ENCODE data around the gene PPP1R37.

The PPP1R37 gene

GRCh38 chr19:45047188-45047797 lies 45.7 kb upstream of the PPP1R37 start:
- ChIA-PET CTCF (interaction anchor here (0.5 to 9.8 kb wide), 5 partner anchors 14 to 1943 kb away, joined by 3 to 65 read pairs (median 5); no protein-coding TSS in a partner anchor), POLR2A (interaction anchor here (0.6 to 0.8 kb wide), 3 partner anchors 8 to 132 kb away, joined by 3 to 9 read pairs (median 5); partner anchors contain the start of gene CLASRP)
- TF ChIP-seq GFI1B (tag by site-specific recombination; IDR thresholded peaks at IDR 0.05), result no peak
- TF ChIP-seq ZNF274 (IDR thresholded peaks at IDR 0.05; ENCODE audit: low read length), result no peak
- TF ChIP-seq ZNF274 (tag by site-specific recombination; IDR thresholded peaks at IDR 0.05; ENCODE audit: borderline replicate concordance), result no peak
- TF ChIP-seq ZNF202 (tag by site-specific recombination; IDR thresholded peaks at IDR 0.05; ENCODE audit: borderline replicate concordance), result no peak
- TF ChIP-seq ZNF621 (tag by site-specific recombination; IDR thresholded peaks at IDR 0.05), result no peak
- TF ChIP-seq SP7 (tag by site-specific recombination; IDR thresholded peaks at IDR 0.05), result no peak
- no peak for TF ChIP-seq ZNF530 (tag by site-specific recombination; IDR thresholded peaks at IDR 0.05; ENCODE audit: low read depth)
- TF ChIP-seq, protein P1, sequence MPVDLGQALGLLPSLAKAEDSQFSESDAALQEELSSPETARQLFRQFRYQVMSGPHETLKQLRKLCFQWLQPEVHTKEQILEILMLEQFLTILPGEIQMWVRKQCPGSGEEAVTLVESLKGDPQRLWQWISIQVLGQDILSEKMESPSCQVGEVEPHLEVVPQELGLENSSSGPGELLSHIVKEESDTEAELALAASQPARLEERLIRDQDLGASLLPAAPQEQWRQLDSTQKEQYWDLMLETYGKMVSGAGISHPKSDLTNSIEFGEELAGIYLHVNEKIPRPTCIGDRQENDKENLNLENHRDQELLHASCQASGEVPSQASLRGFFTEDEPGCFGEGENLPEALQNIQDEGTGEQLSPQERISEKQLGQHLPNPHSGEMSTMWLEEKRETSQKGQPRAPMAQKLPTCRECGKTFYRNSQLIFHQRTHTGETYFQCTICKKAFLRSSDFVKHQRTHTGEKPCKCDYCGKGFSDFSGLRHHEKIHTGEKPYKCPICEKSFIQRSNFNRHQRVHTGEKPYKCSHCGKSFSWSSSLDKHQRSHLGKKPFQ (tag by site-specific recombination; IDR thresholded peaks at IDR 0.05), result no peak
- TF ChIP-seq MZF1 (tag by site-specific recombination; IDR thresholded peaks at IDR 0.05; ENCODE audit: borderline replicate concordance), result no peak
- 0 out of 2 replicates have a peak, but pooled peaks have one; percentile 18 for TF ChIP-seq ZNF600 (tag by site-specific recombination; IDR thresholded peaks at IDR 0.05)
- TF ChIP-seq ZNF362 (tag by site-specific recombination; IDR thresholded peaks at IDR 0.05), result 0 out of 2 replicates have a peak, but pooled peaks have one; percentile 29
- TF ChIP-seq ZNF214 (tag by site-specific recombination; IDR thresholded peaks at IDR 0.05; ENCODE audit: borderline replicate concordance), result no peak
- TF ChIP-seq ZNF510 (tag by site-specific recombination; IDR thresholded peaks at IDR 0.05; ENCODE audit: insufficient replicate concordance), result no peak
- TF ChIP-seq, protein P2, sequence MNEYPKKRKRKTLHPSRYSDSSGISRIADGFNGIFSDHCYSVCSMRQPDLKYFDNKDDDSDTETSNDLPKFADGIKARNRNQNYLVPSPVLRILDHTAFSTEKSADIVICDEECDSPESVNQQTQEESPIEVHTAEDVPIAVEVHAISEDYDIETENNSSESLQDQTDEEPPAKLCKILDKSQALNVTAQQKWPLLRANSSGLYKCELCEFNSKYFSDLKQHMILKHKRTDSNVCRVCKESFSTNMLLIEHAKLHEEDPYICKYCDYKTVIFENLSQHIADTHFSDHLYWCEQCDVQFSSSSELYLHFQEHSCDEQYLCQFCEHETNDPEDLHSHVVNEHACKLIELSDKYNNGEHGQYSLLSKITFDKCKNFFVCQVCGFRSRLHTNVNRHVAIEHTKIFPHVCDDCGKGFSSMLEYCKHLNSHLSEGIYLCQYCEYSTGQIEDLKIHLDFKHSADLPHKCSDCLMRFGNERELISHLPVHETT (tag by site-specific recombination; IDR thresholded peaks at IDR 0.05), result no peak
- TF ChIP-seq, protein P3, sequence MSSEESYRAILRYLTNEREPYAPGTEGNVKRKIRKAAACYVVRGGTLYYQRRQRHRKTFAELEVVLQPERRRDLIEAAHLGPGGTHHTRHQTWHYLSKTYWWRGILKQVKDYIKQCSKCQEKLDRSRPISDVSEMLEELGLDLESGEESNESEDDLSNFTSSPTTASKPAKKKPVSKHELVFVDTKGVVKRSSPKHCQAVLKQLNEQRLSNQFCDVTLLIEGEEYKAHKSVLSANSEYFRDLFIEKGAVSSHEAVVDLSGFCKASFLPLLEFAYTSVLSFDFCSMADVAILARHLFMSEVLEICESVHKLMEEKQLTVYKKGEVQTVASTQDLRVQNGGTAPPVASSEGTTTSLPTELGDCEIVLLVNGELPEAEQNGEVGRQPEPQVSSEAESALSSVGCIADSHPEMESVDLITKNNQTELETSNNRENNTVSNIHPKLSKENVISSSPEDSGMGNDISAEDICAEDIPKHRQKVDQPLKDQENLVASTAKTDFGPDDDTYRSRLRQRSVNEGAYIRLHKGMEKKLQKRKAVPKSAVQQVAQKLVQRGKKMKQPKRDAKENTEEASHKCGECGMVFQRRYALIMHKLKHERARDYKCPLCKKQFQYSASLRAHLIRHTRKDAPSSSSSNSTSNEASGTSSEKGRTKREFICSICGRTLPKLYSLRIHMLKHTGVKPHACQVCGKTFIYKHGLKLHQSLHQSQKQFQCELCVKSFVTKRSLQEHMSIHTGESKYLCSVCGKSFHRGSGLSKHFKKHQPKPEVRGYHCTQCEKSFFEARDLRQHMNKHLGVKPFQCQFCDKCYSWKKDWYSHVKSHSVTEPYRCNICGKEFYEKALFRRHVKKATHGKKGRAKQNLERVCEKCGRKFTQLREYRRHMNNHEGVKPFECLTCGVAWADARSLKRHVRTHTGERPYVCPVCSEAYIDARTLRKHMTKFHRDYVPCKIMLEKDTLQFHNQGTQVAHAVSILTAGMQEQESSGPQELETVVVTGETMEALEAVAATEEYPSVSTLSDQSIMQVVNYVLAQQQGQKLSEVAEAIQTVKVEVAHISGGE (tag by site-specific recombination; conservative IDR thresholded peaks at IDR 0.05; ENCODE audit: low read depth), result no peak
- no peak for TF ChIP-seq ZNF777 (tag by site-specific recombination; IDR thresholded peaks at IDR 0.05; ENCODE audit: borderline replicate concordance)
- no peak for TF ChIP-seq ZBTB26 (tag by site-specific recombination; optimal IDR thresholded peaks at IDR 0.05)
- no peak for TF ChIP-seq MEIS1 (CRISPR knock-in tag; IDR thresholded peaks at IDR 0.05; ENCODE audit: borderline replicate concordance)
- H3K4me1 ChIP-seq (ENCODE audit: control insufficient read depth, insufficient read depth, low read length), result no peaks in the 10 kb centered on the region
- peak overlapping the region; percentile 24; the same call in 1 of the 2 replicates for H3K27ac ChIP-seq (ENCODE audit: extremely low read depth, low read depth, low read length)
- H3K9me3 ChIP-seq (ENCODE audit: control insufficient read depth, insufficient read depth, low read depth, low read length), result no peaks in the 10 kb centered on the region
- H3K4me3 ChIP-seq (ENCODE audit: low read depth, low read length), result no peak overlapping the region
- H3K36me3 ChIP-seq (ENCODE audit: control insufficient read depth in 2 of 2, insufficient read depth in 1 of 2, low read length in 2 of 2), result peaks cover 56 to 69% of the 10 kb centered on the region in 2 experiments

All from HEK293 (cell line).